Fibroblast of lung (primary cell): ENCODE measurements around the gene PPP2R5C. TPM values are rescaled to one million over a fixed set of nuclear protein-coding genes. Genes with fewer than 3 reads are reported as not detected.

Experiments
- DNase-seq, 2 donors: peaks; one replicate each; pipeline versions ENCODE4 v3.0.0 to v3.0.0-alpha.2; 2010; ENCODE audit warnings: low read depth in 2 of 2
- H2AFZ ChIP-seq: 2 replicates; pipeline ENCODE4 v1.5.1; 2012; ENCODE audit warnings: low read length, control low read depth, inconsistent platforms
- H3K27ac ChIP-seq: 2 replicates; pipeline ENCODE4 v1.5.1; 2011; ENCODE audit warnings: low read length, control low read depth; ENCODE audit not compliant: insufficient read depth
- H3K27me3 ChIP-seq: 2 replicates; pipeline ENCODE4 v1.5.1; 2011; ENCODE audit warnings: mild to moderate bottlenecking, low read length; ENCODE audit not compliant: control insufficient read depth, insufficient read depth
- H3K36me3 ChIP-seq: 2 replicates; pipeline ENCODE4 v1.5.1; 2011; ENCODE audit warnings: low read length; ENCODE audit not compliant: control insufficient read depth, insufficient read depth
- H3K4me1 ChIP-seq: 2 replicates; pipeline ENCODE4 v1.5.1; 2011; ENCODE audit warnings: low read length; ENCODE audit not compliant: control insufficient read depth, insufficient read depth; ENCODE audit errors: extremely low read depth
- H3K4me2 ChIP-seq: 2 replicates; pipeline ENCODE4 v1.5.1; 2011; ENCODE audit warnings: low read length, control low read depth; ENCODE audit not compliant: insufficient read depth; ENCODE audit errors: extremely low read depth
- H3K4me3 ChIP-seq, 4 experiments: fragments of 200-600 bp in 1 of 4; sonication (generic) in 1 of 4; replicated peaks in 1 of 4; 2 replicates each; pipeline ENCODE4 v1.5.1; 2011 to 2016; ENCODE audit warnings: low read length in 4 of 4, low read depth in 3 of 4, mild to moderate bottlenecking in 3 of 4, control low read depth in 2 of 4, inconsistent platforms in 1 of 4, mixed read lengths in 1 of 4; ENCODE audit not compliant: insufficient read depth in 1 of 4; ENCODE audit errors: control extremely low read depth in 1 of 4
- H3K79me2 ChIP-seq: 2 replicates; pipeline ENCODE4 v1.5.1; 2012; ENCODE audit warnings: mild to moderate bottlenecking, low read length, inconsistent platforms; ENCODE audit not compliant: control insufficient read depth, insufficient read depth
- H3K9ac ChIP-seq: 2 replicates; pipeline ENCODE4 v1.5.1; 2011; ENCODE audit warnings: mild to moderate bottlenecking, low read length, control low read depth; ENCODE audit not compliant: insufficient read depth
- H3K9me3 ChIP-seq: 2 replicates; pipeline ENCODE4 v1.5.1; 2012; ENCODE audit warnings: low read depth, low read length; ENCODE audit not compliant: control insufficient read depth, insufficient read depth
- H4K20me1 ChIP-seq: 2 replicates; pipeline ENCODE4 v1.5.1; 2011; ENCODE audit warnings: low read length; ENCODE audit not compliant: control insufficient read depth, insufficient read depth; ENCODE audit errors: extremely low read depth
- EZH2 ChIP-seq: IDR thresholded peaks from 2 replicates; pipeline ENCODE4 v1.5.1; 2012; ENCODE audit warnings: low read length, control low read depth, mild to moderate bottlenecking; ENCODE audit errors: missing control alignments
- polyA plus RNA-seq, 2 donors: library from polyadenylated mRNA; depleted of rRNA in 1 of 2; stranded (reverse) in 1 of 2; unstranded in 1 of 2; fragments of >200 nt; gene quantifications; 2 replicates each; pipeline ENCODE4 v1.2.1, GENCODE V29; 2011 to 2012; ENCODE audit warnings: missing spikeins in 1 of 2
- total RNA-seq: library from RNA; depleted of rRNA; stranded (reverse); fragments of >200 nt; gene quantifications from 2 replicates; pipeline ENCODE4 v1.2.1, GENCODE V29; 2014
- TF ChIP-seq, protein P1 (sequence below), 2 donors: IDR thresholded peaks in 1 of 2; conservative IDR thresholded peaks in 1 of 2; 1 replicate in 1 of 2; 2 replicates in 1 of 2; pipeline ENCODE4 v1.5.1; 2011 to 2012; ENCODE audit warnings: low read length in 2 of 2, control low read depth in 1 of 2, inconsistent platforms in 1 of 2, low read depth in 1 of 2, mild to moderate bottlenecking in 1 of 2

The PPP2R5C gene
- total and polyA plus RNA-seq, 2 donors (not counting 1 experiment from before 2014, with no cell fraction given) = 86.0 to 116 TPM

- no peaks in the 10 kb centered on the region for H3K9me3 ChIP-seq
- H3K4me3 ChIP-seq = no peak overlapping the region
- no peaks in the 10 kb centered on the region for H3K27me3 ChIP-seq
- TF ChIP-seq EZH2 = no peak
- TF ChIP-seq, protein P1, sequence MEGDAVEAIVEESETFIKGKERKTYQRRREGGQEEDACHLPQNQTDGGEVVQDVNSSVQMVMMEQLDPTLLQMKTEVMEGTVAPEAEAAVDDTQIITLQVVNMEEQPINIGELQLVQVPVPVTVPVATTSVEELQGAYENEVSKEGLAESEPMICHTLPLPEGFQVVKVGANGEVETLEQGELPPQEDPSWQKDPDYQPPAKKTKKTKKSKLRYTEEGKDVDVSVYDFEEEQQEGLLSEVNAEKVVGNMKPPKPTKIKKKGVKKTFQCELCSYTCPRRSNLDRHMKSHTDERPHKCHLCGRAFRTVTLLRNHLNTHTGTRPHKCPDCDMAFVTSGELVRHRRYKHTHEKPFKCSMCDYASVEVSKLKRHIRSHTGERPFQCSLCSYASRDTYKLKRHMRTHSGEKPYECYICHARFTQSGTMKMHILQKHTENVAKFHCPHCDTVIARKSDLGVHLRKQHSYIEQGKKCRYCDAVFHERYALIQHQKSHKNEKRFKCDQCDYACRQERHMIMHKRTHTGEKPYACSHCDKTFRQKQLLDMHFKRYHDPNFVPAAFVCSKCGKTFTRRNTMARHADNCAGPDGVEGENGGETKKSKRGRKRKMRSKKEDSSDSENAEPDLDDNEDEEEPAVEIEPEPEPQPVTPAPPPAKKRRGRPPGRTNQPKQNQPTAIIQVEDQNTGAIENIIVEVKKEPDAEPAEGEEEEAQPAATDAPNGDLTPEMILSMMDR (conservative IDR thresholded peaks at IDR 0.05 in 1 of 2, IDR thresholded peaks at IDR 0.05 in 1 of 2; ENCODE audit: low read depth in 1 of 2, low read length in 2 of 2) = no peak
- no peak overlapping the region for H3K27ac ChIP-seq
- H3K4me1 ChIP-seq = no peaks in the 10 kb centered on the region
- H3K36me3 ChIP-seq = peaks cover 3% of the 10 kb centered on the region
- H3K4me2 ChIP-seq = no peak overlapping the region
- no peak for DNase-seq
- H2AFZ ChIP-seq = no peak overlapping the region
- H4K20me1 ChIP-seq = no peaks in the 10 kb centered on the region
- H3K9ac ChIP-seq = no peak overlapping the region
- H3K79me2 ChIP-seq = peaks cover 48% of the 10 kb centered on the region
Measured at GRCh38 chr14:101844751-101845150, 83.2 kb downstream of the PPP2R5C start.

DNA sequence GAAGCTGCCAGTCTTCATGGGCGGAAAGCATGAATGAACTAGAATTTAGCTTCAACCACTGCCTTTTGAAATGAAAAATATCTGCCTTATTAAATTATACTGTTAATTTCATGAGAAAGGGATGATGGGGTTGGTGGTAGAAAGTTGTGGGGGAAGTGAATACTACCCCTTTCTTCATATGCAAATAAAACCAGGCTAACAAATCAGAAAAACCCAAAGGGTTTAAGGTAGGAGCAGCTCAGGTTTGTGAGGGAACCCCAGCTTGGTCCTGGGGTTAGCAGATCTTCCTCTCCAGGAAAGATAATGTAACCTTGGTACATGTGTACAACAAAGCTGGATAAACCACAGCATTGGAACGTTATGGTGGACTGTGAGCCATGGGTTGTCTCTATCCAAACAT lies 84.0 kb downstream of the PPP2R5C start:
- no peak overlapping the region for H3K27ac ChIP-seq
- H3K36me3 ChIP-seq = peaks cover 3% of the 10 kb centered on the region
- no peak overlapping the region for H3K9ac ChIP-seq
- H3K4me3 ChIP-seq = no peak overlapping the region
- H3K79me2 ChIP-seq = peaks cover 49% of the 10 kb centered on the region
- no peak overlapping the region for H2AFZ ChIP-seq
- H3K4me1 ChIP-seq = no peaks in the 10 kb centered on the region
- TF ChIP-seq, protein P1 (conservative IDR thresholded peaks at IDR 0.05 in 1 of 2, IDR thresholded peaks at IDR 0.05 in 1 of 2; ENCODE audit: low read depth in 1 of 2, low read length in 2 of 2) = no peak
- TF ChIP-seq EZH2 = no peak
- no peaks in the 10 kb centered on the region for H4K20me1 ChIP-seq
- no peaks in the 10 kb centered on the region for H3K27me3 ChIP-seq
- no peaks in the 10 kb centered on the region for H3K9me3 ChIP-seq
- DNase-seq = no peak
- no peak overlapping the region for H3K4me2 ChIP-seq

DNA sequence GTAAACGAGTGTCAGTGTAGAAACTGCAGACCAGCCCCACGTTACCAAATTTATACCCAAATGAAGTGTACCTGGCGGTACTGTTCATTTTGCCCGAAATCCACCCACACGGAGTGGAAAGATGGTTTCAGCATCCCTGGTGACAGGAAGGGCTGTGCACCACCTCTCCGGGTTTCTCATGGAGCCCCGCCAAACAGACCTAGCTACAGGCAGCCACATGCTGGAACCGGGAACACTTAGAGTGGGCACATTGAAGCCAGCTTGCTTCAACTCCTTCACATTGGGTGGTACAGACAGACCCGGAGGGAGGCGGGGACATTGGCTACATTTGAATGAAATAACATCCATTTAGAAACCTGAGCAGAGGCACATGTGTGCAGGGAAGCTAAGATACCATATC lies 84.4 kb downstream of the PPP2R5C start:
- H2AFZ ChIP-seq = no peak overlapping the region
- peaks cover 3% of the 10 kb centered on the region for H3K36me3 ChIP-seq
- no peak overlapping the region for H3K4me2 ChIP-seq
- peaks cover 50% of the 10 kb centered on the region for H3K79me2 ChIP-seq
- H3K9me3 ChIP-seq = no peaks in the 10 kb centered on the region
- H4K20me1 ChIP-seq = no peaks in the 10 kb centered on the region
- no peak for DNase-seq
- H3K27me3 ChIP-seq = no peaks in the 10 kb centered on the region
- H3K27ac ChIP-seq = no peak overlapping the region
- no peak overlapping the region for H3K4me3 ChIP-seq
- no peaks in the 10 kb centered on the region for H3K4me1 ChIP-seq
- TF ChIP-seq EZH2 = no peak
- TF ChIP-seq, protein P1 (conservative IDR thresholded peaks at IDR 0.05 in 1 of 2, IDR thresholded peaks at IDR 0.05 in 1 of 2; ENCODE audit: low read depth in 1 of 2, low read length in 2 of 2) = no peak
- no peak overlapping the region for H3K9ac ChIP-seq
